Measurements from ENCODE around the gene COBLL1.
A peak's percentile ranks its signal among the peaks of the same experiment; 100 is the strongest.

The COBLL1 gene

GRCh38 chr2:164846276-164846675 is 4.7 kb upstream of the COBLL1 start:
- no peak for TF ChIP-seq CTCF (IDR thresholded peaks at IDR 0.05; ENCODE audit: low read depth, low read length)
- no peak for DNase-seq (ENCODE audit: low read depth, low spot score)
- no peak overlapping the region for H3K4me3 ChIP-seq (ENCODE audit: low read depth, low read length)
- in situ Hi-C loops (cut with HindIII; ENCODE audit: low sequenced_read_pairs), result no loop called here

GRCh38 chr2:164843346-164843911 is 1.8 kb upstream of the COBLL1 start:
- TF ChIP-seq CTCF (IDR thresholded peaks at IDR 0.05; ENCODE audit: low read depth, low read length), result no peak
- no peak for DNase-seq (ENCODE audit: low read depth, low spot score)
- H3K4me3 ChIP-seq (ENCODE audit: low read depth, low read length), result no peak overlapping the region
- in situ Hi-C loops (cut with HindIII; ENCODE audit: low sequenced_read_pairs), result no loop called here

- H3K4me3 ChIP-seq (ENCODE audit: low read depth, low read length), result no peak overlapping the region
- DNase-seq (ENCODE audit: low read depth, low spot score), result no peak
- TF ChIP-seq CTCF (IDR thresholded peaks at IDR 0.05; ENCODE audit: low read depth, low read length), result no peak
- in situ Hi-C loops (cut with HindIII; ENCODE audit: low sequenced_read_pairs), result no loop called here
Measured at GRCh38 chr2:164842624-164842966, 972 bp upstream of the COBLL1 start.

DNA sequence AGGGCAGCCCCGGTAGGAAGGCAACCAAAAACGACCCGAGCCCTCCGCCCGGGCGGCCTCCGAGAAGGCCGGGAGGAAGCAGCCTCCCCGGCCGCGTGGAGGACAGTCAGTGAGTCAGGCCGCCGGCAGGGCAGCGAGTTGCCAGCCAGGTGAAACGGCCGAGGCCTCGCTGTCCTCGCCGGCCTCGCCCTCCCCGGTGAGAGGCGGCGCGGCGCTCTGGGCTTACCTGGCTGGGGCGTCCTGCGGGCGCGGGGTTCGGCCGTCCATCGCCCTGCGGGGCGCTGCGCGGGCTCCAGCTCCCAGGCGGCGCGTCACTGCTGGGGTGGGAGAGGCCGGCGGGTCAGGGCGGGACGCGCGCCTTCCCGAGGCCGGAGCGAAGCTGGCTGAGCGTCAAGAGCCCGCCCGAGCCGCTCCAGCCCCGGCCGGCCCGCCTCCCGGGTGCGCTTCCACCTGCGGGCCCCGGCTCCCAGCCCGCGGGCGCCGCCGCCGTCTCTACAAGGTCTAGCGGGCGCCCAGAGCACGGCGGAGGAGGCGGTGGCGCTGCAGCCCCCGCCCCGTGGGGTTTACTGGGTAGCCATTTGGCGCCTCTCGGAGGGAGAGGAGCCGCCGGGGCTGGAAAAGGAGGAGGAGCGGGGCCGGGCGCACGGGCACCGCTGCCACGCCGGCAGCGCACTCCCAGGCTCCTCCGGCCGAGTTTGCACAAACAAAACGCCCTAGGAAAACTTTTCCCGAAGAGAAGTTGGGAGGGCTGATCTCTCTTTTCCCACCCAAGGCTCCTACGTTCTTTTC is 499 bp downstream of the COBLL1 start:
- in situ Hi-C loops (cut with HindIII; ENCODE audit: low sequenced_read_pairs), result no loop called here
- DNase-seq (ENCODE audit: low read depth, low spot score), result peak; percentile 75
- peak overlapping the region; percentile 71 for H3K4me3 ChIP-seq (ENCODE audit: low read depth, low read length)
- TF ChIP-seq CTCF (IDR thresholded peaks at IDR 0.05; ENCODE audit: low read depth, low read length), result peak; percentile 14

DNA sequence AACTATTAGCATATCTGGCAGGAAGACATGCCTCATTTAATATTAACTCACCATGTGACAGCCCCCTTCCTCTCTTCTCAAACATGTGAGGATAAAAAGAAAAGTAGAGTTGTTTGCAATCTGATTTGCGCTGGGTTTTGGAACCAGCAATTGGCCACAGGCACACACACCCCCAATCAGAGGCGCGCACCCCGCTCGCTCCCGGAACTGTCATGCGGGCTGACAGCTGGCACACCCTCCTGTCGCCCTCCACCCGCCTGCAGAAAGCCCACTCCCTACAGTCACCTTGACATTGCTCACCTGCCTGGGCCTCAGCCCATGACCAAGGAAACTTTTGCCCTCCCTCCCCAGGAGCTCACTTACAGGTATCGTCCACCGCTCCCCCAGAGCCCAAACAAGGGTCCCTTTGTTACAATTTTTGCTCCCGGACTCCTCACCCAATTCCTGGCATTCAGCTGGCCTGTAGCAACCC is 1.1 kb downstream of the COBLL1 start:
- no peak for DNase-seq (ENCODE audit: low read depth, low spot score)
- in situ Hi-C loops (cut with HindIII; ENCODE audit: low sequenced_read_pairs), result no loop called here
- peak overlapping the region; percentile 71 for H3K4me3 ChIP-seq (ENCODE audit: low read depth, low read length)
- TF ChIP-seq CTCF (IDR thresholded peaks at IDR 0.05; ENCODE audit: low read depth, low read length), result no peak

DNA sequence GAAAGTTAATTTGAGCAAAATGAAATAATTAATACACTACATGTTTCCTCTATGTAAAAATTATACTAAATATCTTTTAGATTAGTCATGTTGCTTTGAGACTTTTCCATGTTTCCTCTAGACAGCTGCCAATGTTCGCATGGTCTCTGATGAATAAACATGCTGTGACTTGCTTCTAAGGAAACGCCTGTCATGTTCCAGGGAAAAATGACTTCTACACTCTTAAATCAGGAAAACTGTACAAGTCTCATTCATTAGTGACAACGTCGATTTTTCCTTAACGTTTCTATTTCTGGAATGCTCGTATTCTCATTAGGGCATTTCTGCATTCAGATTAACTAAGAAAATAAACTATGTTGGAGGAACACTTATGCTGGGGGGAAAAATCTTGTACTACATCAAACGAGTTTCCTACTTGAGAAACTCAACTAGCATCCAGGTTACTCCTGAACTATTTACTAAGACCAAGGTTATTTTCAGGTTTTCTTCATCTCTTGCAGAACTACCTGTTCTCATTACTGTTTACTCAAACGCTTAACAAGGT is 1.6 kb downstream of the COBLL1 start:
- peak; percentile 49 for DNase-seq (ENCODE audit: low read depth, low spot score)
- no peak for TF ChIP-seq CTCF (IDR thresholded peaks at IDR 0.05; ENCODE audit: low read depth, low read length)
- in situ Hi-C loops (cut with HindIII; ENCODE audit: low sequenced_read_pairs), result no loop called here
- H3K4me3 ChIP-seq (ENCODE audit: low read depth, low read length), result peak overlapping the region; percentile 71
